ENCODE data around the gene DNAH10.

Gene DNAH10

GRCh38 chr12:123853396-123854070, 91.4 kb downstream of the DNAH10 start:
- H3K4me3 ChIP-seq (ENCODE audit: low read depth, low read length), result no peak overlapping the region
- CTCF ChIA-PET, result no interaction called here
- POLR2A ChIA-PET, result no interaction called here
- no peak for TF ChIP-seq CTCF (IDR thresholded peaks at IDR 0.05; ENCODE audit: insufficient read depth, low read length, missing control alignments)
- no peak for DNase-seq (ENCODE audit: low read depth, low spot score)

GRCh38 chr12:123854232-123854631, 92.1 kb downstream of the DNAH10 start:
- TF ChIP-seq CTCF (IDR thresholded peaks at IDR 0.05; ENCODE audit: insufficient read depth, low read length, missing control alignments), result no peak
- no peak for DNase-seq (ENCODE audit: low read depth, low spot score)
- H3K4me3 ChIP-seq (ENCODE audit: low read depth, low read length), result no peak overlapping the region
- POLR2A ChIA-PET, result no interaction called here
- CTCF ChIA-PET, result interaction anchor here (1.2 kb wide), 1 partner anchor 9 kb away, joined by 4 read pairs; no protein-coding TSS in a partner anchor

GRCh38 chr12:123854918-123855317, 92.8 kb downstream of the DNAH10 start:
- CTCF ChIA-PET, result interaction anchor here (1.2 kb wide), 1 partner anchor 10 kb away, joined by 4 read pairs; no protein-coding TSS in a partner anchor
- H3K4me3 ChIP-seq (ENCODE audit: low read depth, low read length), result no peak overlapping the region
- POLR2A ChIA-PET, result no interaction called here
- DNase-seq (ENCODE audit: low read depth, low spot score), result no peak
- TF ChIP-seq CTCF (IDR thresholded peaks at IDR 0.05; ENCODE audit: insufficient read depth, low read length, missing control alignments), result no peak

- DNase-seq (ENCODE audit: low read depth, low spot score), result no peak
- TF ChIP-seq CTCF (IDR thresholded peaks at IDR 0.05; ENCODE audit: insufficient read depth, low read length, missing control alignments), result no peak
- ChIA-PET POLR2A (no interaction called here), CTCF (no interaction called here)
- H3K4me3 ChIP-seq (ENCODE audit: low read depth, low read length), result no peak overlapping the region
These were observed 94.6 kb downstream of the DNAH10 start for GRCh38 chr12:123856681-123857080.

GRCh38 chr12:123858176-123858575, 96.1 kb downstream of the DNAH10 start:
- no peak for TF ChIP-seq CTCF (IDR thresholded peaks at IDR 0.05; ENCODE audit: insufficient read depth, low read length, missing control alignments)
- POLR2A ChIA-PET, result no interaction called here
- H3K4me3 ChIP-seq (ENCODE audit: low read depth, low read length), result no peak overlapping the region
- no peak for DNase-seq (ENCODE audit: low read depth, low spot score)
- CTCF ChIA-PET, result interaction anchor here (1.1 kb wide), 1 partner anchor 129 kb away, joined by 3 read pairs; no protein-coding TSS in a partner anchor

GRCh38 chr12:123859035-123859434, 96.9 kb downstream of the DNAH10 start:
- ChIA-PET POLR2A (no interaction called here), CTCF (no interaction called here)
- no peak overlapping the region for H3K4me3 ChIP-seq (ENCODE audit: low read depth, low read length)
- no peak for TF ChIP-seq CTCF (IDR thresholded peaks at IDR 0.05; ENCODE audit: insufficient read depth, low read length, missing control alignments)
- no peak for DNase-seq (ENCODE audit: low read depth, low spot score)
